CD4-positive, alpha-beta T cell (primary cell): ENCODE data around the gene ZSCAN32. TPM values are rescaled to one million over a fixed set of nuclear protein-coding genes. Genes with fewer than 3 reads are reported as not detected.

Experiments
- ATAC-seq: fragments of 200-7000 bp; cut with Tn5 transposase; one replicate; pipeline ENCODE4 v1.10.0; 2022; ENCODE audit warnings: mild to moderate bottlenecking; ENCODE audit not compliant: poor library complexity
- CTCF ChIA-PET: fragments of 350-600 bp; sonication (Branson Sonifier 250); formaldehyde crosslinking; loops from one replicate; lab custom pipeline; 2021; ENCODE audit warnings: antibody characterized with exemption, inconsistent platforms; lab: Charles Lee
- POLR2A ChIA-PET: fragments of 350-600 bp; sonication (Branson Sonifier 250); formaldehyde crosslinking; loops from one replicate; lab custom pipeline; 2021; ENCODE audit warnings: antibody characterized with exemption, inconsistent platforms; lab: Charles Lee
- DNase-seq, 14 experiments: peaks; one replicate each; pipeline ENCODE4 v3.0.0-alpha.2; 2013 to 2020; ENCODE audit warnings: mixed read lengths in 2 of 14
- H3K27ac ChIP-seq, 2 donors: one replicate each; pipeline versions ENCODE4 v1.5.1 to v1.7.0; 2013; ENCODE audit warnings: low read length in 2 of 2, low read depth in 1 of 2, mild to moderate bottlenecking in 1 of 2
- H3K27me3 ChIP-seq, 2 experiments: 1 replicate in 1 of 2; 2 replicates in 1 of 2; pipeline versions ENCODE4 v1.6.1 to v1.7.0; 2013; ENCODE audit warnings: low read length in 2 of 2, control low read depth in 1 of 2, mild to moderate bottlenecking in 1 of 2, moderate library complexity in 1 of 2; ENCODE audit not compliant: insufficient read depth in 2 of 2, control insufficient read depth in 1 of 2
- H3K36me3 ChIP-seq: one replicate; pipeline ENCODE4 v1.6.1; 2013; ENCODE audit warnings: low read length, control low read depth; ENCODE audit not compliant: insufficient read depth
- H3K4me1 ChIP-seq: one replicate; pipeline ENCODE4 v1.6.1; 2013; ENCODE audit warnings: low read length, control low read depth; ENCODE audit not compliant: insufficient read depth
- H3K4me3 ChIP-seq: one replicate; pipeline ENCODE4 v1.5.1; 2013; ENCODE audit warnings: mild to moderate bottlenecking, low read length, moderate library complexity
- H3K9me3 ChIP-seq, 2 experiments: 1 replicate in 1 of 2; 2 replicates in 1 of 2; pipeline versions ENCODE4 v1.6.1 to v1.7.0; 2013; ENCODE audit warnings: low read length in 2 of 2, mild to moderate bottlenecking in 2 of 2, control low read depth in 1 of 2, moderate library complexity in 1 of 2; ENCODE audit not compliant: control insufficient read depth in 1 of 2, insufficient read depth in 1 of 2
- H3K27ac Mint-ChIP-seq: one replicate; pipeline ENCODE4 v1.8.0; 2020; ENCODE audit warnings: mixed read lengths
- H3K27me3 Mint-ChIP-seq: one replicate; pipeline ENCODE4 v1.8.0; 2021; ENCODE audit warnings: mixed read lengths
- H3K36me3 Mint-ChIP-seq: one replicate; pipeline ENCODE4 v1.8.0; 2021; ENCODE audit warnings: low read depth, mixed read lengths
- H3K4me1 Mint-ChIP-seq: one replicate; pipeline ENCODE4 v1.8.0; 2021; ENCODE audit warnings: low read depth, mixed read lengths
- H3K4me3 Mint-ChIP-seq: one replicate; pipeline ENCODE4 v1.8.0; 2020; ENCODE audit warnings: mild to moderate bottlenecking, mixed read lengths
- H3K9me3 Mint-ChIP-seq: one replicate; pipeline ENCODE4 v1.8.0; 2020; ENCODE audit warnings: mixed read lengths
- intact Hi-C, 2 experiments: fragments of 100-400 bp; cut with DNase I in 1 of 2; cut with micrococcal nuclease in 1 of 2; formaldehyde crosslinking; loops; one replicate each; pipeline versions ENCODE4 v1.15.1 to v1.9.0; 2023 to 2025; cut with DNase I, micrococcal nuclease
- polyA plus RNA-seq, 2 donors: library from polyadenylated mRNA; unstranded; fragments of 120-200 nt; gene quantifications; one replicate each; pipeline ENCODE4 v1.2.1, GENCODE V29; 2013
- total RNA-seq, 174 experiments: library from RNA in 2 of 174; stranded (reverse) in 2 of 174; gene quantifications; one replicate each; pipeline ENCODE4 v1.2.3 and lab custom pipeline; 2021 to 2026
- TF ChIP-seq, protein P1 (sequence below): fragments of 200-600 bp; IDR thresholded peaks from one replicate; pipeline ENCODE4 v1.8.0; 2022; ENCODE audit warnings: antibody characterized with exemption, mild to moderate bottlenecking

Gene ZSCAN32
- total RNA-seq (1 to 10 TPM; 4.8 to 5.4 TPM), total RNA-seq (lab: John Stamatoyannopoulos, UW) (10.5 to 41.9 (median 30.4) reads per million in 172 experiments)
- polyA plus RNA-seq (2013, experiment 1 of 2) = 16.5 TPM
- 15.9 TPM for polyA plus RNA-seq (2013, experiment 2 of 2)

DNA sequence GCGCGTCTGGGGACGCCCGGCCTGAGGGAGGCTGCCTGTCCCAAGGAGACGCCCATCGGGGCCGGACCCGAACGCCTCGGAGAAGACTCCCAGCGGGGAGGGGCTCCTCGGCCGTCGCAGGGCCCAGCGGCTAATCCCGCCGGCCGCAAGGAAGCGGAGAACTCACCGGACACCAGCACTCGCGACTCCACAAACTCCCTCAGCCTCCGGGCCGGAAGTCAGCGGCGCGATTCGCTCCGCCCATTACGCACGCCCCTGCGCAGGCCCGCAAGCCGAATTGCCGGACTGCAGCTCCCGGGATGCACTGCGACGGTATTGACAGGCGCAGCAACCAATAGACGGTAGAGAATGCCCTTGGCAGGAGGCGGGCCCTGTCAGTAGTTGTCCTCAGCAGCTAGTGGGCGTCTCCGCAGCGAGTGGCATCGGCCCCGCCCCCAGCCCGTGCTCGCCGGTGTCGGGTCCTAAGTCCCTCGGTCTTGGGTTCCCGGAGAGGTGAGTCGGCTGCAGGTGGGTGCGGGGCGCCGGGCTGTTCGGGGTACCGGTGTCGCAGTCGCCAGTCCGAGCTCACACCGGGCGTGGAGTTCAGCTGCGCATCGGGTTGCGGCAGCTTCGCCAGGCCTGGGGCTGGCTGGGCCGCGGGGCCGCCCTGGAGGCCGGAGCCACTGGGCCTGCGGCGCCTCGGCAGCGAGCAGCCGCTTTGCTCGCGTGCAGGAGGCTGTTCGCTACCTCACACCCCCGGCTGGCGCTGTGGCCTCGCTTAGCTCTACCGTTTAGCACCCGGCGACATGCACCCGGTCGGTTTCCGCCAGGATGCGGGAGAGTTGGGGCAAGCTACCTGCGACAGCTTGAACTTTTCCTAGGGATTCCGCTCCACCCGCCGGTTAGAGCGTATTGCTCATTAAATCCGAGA lies at the start of gene ZSCAN32, which contains the start of gene ZNF174:
Gene ZSCAN32, minus strand, starts transcription at position 226 of the 910 bp plus-strand sequence. CDS start 3,447 bp downstream, outside the sequence.
Gene ZNF174, plus strand, starts transcription at position 437 of the 910 bp plus-strand sequence. CDS start 790 bp downstream, outside the sequence.
- Histone ChIP-seq H3K9me3 (peaks cover 19 to 21% of the 10 kb centered on the region in 2 experiments), H3K4me1 (peaks cover 49% of the 10 kb centered on the region), H3K27me3 (no peaks in the 10 kb centered on the region), H3K27ac (peak within 1 kb of the TSS; percentile 71 to 73), H3K4me3 (peak within 1 kb of the TSS; percentile 83), H3K36me3 (peaks cover 46% of the 10 kb centered on the region)
- Mint-ChIP-seq H3K4me3 (peak within 1 kb of the TSS; percentile 95), H3K27ac (peak within 1 kb of the TSS; percentile 88), H3K9me3 (peaks cover 4% of the 10 kb centered on the region), H3K27me3 (no peaks in the 10 kb centered on the region), H3K4me1 (peaks cover 67% of the 10 kb centered on the region), H3K36me3 (peaks cover 75% of the 10 kb centered on the region)
- DNase-seq (peak; percentile 96 to 99 (median 98)), ATAC-seq (peak; percentile 97)
- ChIA-PET POLR2A (interaction anchor here (0.7 to 4.5 kb wide), 40 partner anchors 9 to 852 kb away, joined by 3 to 60 read pairs (median 4); partner anchors contain the start of genes CLUAP1, FLYWCH2, HCFC1R1 and NAA60), CTCF (interaction anchor here (0.5 to 2.2 kb wide), 7 partner anchors 35 to 641 kb away, joined by 3 to 17 read pairs (median 4); partner anchors contain the start of genes TIGD7 and ZNF75A)
- intact Hi-C loops = loop anchor here (1.0 to 5.0 kb wide), 10 partner anchors 36 to 139 kb away; partner anchors contain the start of genes NAA60 (in 1 of the 2), TIGD7 (in 1 of the 2), ZNF263 (in 1 of the 2) and ZNF597 (in 1 of the 2)
- TF ChIP-seq, protein P1, sequence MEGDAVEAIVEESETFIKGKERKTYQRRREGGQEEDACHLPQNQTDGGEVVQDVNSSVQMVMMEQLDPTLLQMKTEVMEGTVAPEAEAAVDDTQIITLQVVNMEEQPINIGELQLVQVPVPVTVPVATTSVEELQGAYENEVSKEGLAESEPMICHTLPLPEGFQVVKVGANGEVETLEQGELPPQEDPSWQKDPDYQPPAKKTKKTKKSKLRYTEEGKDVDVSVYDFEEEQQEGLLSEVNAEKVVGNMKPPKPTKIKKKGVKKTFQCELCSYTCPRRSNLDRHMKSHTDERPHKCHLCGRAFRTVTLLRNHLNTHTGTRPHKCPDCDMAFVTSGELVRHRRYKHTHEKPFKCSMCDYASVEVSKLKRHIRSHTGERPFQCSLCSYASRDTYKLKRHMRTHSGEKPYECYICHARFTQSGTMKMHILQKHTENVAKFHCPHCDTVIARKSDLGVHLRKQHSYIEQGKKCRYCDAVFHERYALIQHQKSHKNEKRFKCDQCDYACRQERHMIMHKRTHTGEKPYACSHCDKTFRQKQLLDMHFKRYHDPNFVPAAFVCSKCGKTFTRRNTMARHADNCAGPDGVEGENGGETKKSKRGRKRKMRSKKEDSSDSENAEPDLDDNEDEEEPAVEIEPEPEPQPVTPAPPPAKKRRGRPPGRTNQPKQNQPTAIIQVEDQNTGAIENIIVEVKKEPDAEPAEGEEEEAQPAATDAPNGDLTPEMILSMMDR = no peak

DNA sequence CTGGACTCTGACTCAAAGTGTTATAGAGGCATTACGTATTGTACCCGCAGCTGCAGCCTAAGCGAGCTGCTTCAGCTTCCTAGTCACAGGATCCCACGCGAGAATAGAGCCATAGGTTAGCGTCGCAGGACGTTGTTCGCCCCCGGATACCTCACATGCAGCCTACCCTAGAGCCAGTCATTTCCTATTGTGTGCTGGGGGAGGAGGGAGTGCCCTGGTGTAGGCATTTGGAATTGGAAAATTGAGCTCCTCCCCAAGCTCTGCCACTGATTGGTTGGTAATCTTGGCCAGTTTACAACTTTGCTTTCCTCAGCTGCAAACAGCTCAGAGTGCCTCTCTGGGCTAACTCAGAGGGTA lies 43.2 kb upstream of the ZSCAN32 start:
- ChIA-PET POLR2A (interaction anchor here (0.9 to 2.9 kb wide), 11 partner anchors 13 to 424 kb away, joined by 3 to 28 read pairs (median 5); partner anchors contain the start of genes SLX4, TNFRSF12A, TRAP1 and ZNF174), CTCF (interaction anchor here (1.2 to 2.4 kb wide), 2 partner anchors 14 to 138 kb away, joined by 3 to 11 read pairs; partner anchors contain the start of genes TIGD7 and ZNF75A)
- Mint-ChIP-seq H3K27ac (peak overlapping the region; percentile 95), H3K4me1 (peaks cover 24% of the 10 kb centered on the region), H3K27me3 (no peaks in the 10 kb centered on the region), H3K9me3 (peaks cover 6% of the 10 kb centered on the region), H3K4me3 (peak overlapping the region; percentile 98), H3K36me3 (peaks cover 48% of the 10 kb centered on the region)
- Histone ChIP-seq H3K4me3 (peak overlapping the region; percentile 71), H3K27me3 (no peaks in the 10 kb centered on the region), H3K27ac (peak overlapping the region; percentile 70 to 79), H3K9me3 (peaks cover 6 to 14% of the 10 kb centered on the region in 2 experiments), H3K4me1 (peaks cover 25% of the 10 kb centered on the region), H3K36me3 (peaks cover 14% of the 10 kb centered on the region)
- ATAC-seq (peak; percentile 61), DNase-seq (peak in 7 of 14 experiments; percentile 1 to 67 (median 32))
- TF ChIP-seq, protein P1 = no peak
- intact Hi-C loops = loop anchor here in 1 of 2 experiments (5.0 to 10.0 kb wide), 2 partner anchors 137 to 289 kb away; partner anchors contain the start of genes TIGD7 and ZNF75A
